GM18526 (cell line): ENCODE data around the gene GJC2.

ENCODE experiments used
- POLR2A ChIP-seq: IDR thresholded peaks from 3 replicates; pipeline ENCODE4 v1.6.1; 2011; ENCODE audit not compliant: insufficient read length; ENCODE audit errors: extremely low read depth

Gene GJC2

GRCh38 chr1:228157729-228158126, 8.0 kb downstream of the GJC2 start:
- no peak for TF ChIP-seq POLR2A

DNA sequence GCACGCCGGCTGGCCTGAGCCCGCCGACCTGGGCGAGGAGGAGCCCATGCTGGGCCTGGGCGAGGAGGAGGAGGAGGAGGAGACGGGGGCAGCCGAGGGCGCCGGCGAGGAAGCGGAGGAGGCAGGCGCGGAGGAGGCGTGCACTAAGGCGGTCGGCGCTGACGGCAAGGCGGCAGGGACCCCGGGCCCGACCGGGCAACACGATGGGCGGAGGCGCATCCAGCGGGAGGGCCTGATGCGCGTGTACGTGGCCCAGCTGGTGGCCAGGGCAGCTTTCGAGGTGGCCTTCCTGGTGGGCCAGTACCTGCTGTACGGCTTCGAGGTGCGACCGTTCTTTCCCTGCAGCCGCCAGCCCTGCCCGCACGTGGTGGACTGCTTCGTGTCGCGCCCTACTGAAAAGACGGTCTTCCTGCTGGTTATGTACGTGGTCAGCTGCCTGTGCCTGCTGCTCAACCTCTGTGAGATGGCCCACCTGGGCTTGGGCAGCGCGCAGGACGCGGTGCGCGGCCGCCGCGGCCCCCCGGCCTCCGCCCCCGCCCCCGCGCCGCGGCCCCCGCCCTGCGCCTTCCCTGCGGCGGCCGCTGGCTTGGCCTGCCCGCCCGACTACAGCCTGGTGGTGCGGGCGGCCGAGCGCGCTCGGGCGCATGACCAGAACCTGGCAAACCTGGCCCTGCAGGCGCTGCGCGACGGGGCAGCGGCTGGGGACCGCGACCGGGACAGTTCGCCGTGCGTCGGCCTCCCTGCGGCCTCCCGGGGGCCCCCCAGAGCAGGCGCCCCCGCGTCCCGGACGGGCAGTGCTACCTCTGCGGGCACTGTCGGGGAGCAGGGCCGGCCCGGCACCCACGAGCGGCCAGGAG, 8.6 kb downstream of the GJC2 start:
- no peak for TF ChIP-seq POLR2A

- no peak for TF ChIP-seq POLR2A
Observed at GRCh38 chr1:228159008-228159665, 9.4 kb downstream of the GJC2 start.

DNA sequence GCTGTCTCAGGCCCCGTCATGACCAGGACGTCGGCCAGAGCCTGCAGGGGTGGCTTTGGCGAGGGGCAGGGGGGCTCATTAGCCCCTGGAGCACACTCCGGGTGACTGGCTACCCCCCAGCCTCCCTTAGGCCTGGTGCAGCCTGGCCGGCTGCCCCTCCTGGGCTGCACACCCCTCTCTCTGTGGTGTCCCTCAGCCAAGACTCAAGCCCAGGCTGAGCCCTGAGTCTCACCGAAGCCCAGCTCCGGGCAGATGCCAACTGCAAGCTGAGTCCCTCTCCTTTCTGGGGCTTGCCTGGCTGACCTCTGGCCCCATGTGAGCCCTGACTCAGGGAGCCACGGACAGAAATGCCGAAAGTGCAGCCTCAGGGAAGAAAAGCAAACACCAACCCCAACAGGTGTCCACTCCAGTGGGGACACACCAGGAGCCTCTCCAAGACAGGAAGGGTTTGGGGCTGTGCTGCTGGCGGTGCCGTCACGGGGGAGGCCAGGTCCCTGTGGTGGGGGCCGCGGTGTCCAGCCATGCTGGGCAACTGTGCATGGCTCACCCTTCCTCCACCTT, 10.6 kb downstream of the GJC2 start:
- no peak for TF ChIP-seq POLR2A

DNA sequence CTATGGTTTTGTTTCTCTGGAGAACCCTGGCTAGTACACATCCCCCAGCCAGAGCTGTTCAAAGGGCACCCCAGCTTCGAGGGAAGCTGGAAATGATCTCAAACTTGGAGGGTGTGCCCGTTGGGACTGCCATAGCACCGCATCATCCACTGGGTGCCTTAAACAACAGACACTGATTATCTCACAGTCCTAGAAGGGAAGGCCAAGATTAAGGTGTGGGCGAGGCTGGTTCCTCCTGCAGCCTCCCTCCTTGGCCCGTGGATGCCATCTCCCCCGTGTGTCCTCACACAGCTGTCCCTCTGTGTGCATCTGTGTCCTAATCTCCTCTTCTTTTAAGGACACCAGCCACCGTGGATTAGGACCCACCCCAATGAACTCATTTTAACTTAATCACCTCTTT, 11.6 kb downstream of the GJC2 start:
- TF ChIP-seq POLR2A: no peak

DNA sequence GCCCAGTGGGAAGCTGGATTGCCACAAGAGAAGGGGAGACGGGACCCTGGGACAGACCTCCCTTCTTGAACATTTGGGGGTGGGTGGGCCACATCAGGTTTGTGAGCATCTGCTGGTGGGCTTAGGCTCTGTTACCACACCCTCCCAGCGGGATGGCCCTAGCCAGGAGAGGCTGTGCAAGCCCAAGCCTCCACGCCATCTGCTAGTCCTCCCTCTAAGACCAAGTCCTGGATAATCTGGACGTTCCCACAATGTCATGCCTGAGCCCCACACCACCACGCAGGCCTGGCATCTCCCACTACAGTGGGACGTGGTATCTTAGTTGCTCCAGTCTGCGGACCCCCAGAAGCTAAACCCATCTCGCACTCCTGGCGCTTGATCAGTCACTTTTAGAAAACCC, 12.1 kb downstream of the GJC2 start:
- no peak for TF ChIP-seq POLR2A

DNA sequence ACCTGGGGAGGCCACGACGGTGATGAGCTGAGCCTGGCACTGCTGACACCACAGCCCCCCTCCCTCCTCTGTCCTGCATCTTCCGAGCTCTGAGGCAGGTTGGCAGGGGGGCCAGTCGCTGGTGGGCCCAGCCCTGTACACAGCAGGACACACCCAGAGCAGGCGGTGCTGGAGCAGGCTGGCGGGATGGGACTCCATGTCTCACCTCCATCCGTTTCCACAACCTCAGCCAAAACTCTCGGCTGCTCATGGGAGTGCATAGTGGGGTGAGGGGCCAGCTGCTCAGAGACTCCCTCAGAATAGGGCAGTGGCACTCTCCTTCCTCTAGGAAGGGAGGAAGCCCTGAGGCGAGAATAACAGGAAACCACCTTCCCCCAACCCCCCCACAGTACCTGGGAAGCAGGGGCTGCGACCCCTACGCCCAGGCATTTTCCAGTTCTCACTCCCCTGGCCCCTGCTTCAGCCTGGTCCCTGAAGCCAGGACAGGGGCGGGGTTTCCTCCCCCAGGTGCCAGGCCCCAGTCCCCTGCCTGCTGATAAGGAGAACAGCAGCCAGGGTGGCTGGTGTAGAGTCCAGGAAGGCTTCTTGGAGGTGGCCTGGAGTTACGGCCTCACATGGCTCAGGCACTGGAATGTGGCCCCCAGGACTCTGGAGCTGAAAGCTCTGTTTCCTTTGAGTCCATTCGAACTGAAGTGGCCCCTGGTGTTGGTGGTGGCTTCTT, 12.7 kb downstream of the GJC2 start:
- TF ChIP-seq POLR2A: no peak

- no peak for TF ChIP-seq POLR2A
Observed at GRCh38 chr1:228163007-228163753, 13.4 kb downstream of the GJC2 start.

DNA sequence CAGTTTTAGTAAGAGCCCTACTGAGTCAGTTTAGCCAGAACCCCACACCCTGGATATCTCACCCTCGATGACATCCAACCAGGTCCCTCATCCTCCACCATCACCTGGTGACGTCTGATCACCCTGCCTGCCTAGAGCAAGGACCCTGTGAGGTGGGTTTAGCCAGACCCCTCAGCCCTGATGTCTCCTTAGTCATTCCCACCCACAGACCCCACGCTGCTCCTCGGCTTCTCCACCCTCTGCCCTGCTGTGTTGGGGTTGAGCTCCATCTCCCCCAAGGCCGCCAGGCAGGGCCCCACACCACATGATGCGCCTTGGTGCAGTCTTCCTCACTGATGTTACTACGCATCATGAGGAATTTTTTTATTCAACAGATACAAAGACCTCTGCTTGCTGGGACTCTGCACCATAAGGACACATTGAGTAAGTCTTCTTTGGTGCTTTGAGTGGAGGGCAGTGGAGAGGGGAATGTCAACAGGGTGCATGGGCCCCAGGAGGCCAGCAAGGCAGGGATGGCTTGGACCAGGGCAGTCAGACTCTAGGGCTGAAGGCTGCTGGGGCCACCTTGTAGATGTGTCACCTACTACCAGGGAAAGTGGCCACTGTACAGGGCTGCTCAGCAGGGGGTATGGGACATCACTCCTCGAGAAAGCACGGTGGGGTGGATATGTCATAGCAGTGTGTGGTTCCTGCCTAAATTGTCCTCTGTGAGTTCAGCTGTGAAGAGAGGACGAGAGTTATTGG, 14.2 kb downstream of the GJC2 start:
- no peak for TF ChIP-seq POLR2A

DNA sequence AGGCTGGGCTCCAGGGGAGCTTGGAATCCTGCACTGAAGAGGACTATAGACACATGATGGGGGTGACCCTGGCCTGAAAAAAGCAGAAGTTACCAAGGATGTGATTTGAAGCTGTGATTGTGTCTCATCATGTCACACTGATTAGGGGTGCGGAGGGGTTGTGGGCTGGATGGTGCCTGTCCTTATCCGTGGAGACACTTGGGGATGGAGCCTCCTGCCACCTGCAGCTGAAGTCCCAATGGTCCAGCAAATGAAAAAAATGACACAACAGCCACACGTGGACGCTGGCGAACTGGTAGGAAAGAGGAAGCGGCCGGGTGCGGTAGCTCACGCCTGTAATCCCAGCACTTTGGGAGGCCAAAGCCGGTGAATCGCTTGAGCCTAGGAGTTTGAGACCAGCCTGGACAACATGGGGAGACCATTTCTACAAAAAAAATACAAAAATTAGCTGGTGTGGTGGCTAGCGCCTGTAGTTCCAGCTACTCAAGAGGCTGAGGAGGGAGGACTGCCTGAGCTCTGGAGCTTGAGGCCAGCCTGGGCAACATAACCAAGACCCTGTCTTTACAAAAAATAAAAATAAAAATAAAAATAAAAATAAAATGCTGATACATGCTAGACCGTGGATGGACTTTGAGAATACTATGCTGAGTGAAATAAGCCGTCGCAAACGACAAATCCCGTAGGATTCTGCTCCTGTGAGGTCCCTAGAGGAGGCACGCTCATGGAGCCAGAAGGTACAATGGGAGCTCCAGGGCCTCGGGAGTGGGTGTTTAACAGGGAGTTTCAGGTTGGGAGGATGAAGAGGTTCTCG, 15.0 kb downstream of the GJC2 start:
- no peak for TF ChIP-seq POLR2A

DNA sequence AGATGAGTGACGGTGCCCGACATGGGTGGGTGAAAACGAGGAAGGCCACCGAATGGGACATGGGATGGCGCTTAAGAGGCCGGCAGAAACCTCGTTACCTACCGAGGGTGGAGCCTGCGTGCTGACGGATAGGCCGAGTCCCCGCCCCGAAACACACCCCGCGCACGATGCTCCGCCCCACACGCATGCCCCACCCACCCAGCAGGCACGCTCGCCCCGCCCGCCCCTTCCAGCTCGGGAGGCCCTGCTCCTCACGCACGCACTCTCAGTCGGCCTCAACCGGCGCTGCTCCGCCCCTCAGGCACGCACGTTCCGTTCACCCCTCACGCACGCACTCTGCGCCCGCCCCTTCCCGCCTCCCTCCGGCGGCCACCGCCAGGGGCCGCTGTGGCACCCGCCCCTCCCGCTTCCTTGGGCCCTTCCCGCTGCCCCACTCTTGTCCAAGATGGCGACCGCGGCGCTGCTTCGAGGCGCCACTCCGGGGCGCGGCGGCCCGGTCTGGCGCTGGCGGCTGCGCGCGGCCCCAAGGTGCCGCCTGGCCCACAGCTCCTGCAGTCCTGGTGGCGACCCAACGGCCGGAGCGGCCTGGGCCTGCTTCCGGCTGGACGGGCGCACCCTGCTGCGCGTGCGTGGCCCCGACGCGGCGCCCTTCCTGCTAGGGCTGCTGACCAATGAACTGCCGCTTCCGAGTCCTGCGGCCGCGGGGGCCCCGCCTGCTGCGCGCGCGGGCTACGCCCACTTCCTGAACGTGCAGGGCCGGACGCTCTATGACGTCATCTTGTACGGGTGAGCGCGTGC, 15.8 kb downstream of the GJC2 start, which contains the start of gene IBA57:
TSS of gene IBA57 (plus strand) at position 433 of the 798 bp plus-strand sequence. CDS start at position 446, 13 bp downstream.
- TF ChIP-seq POLR2A: peak; percentile 85

- TF ChIP-seq POLR2A: no peak
Observed at GRCh38 chr1:228166170-228166936, 16.6 kb downstream of the GJC2 start.
